NCI-H2107 treated with DMSO at 0.1 percent for 48 hours (cell line): ENCODE measurements around the gene DLGAP5.

Experiments
- DNase-seq: peaks from one replicate; lab custom pipeline; 2025; ENCODE audit not compliant: unreplicated experiment; lab: John Stamatoyannopoulos, UW

DLGAP5 gene

DNA sequence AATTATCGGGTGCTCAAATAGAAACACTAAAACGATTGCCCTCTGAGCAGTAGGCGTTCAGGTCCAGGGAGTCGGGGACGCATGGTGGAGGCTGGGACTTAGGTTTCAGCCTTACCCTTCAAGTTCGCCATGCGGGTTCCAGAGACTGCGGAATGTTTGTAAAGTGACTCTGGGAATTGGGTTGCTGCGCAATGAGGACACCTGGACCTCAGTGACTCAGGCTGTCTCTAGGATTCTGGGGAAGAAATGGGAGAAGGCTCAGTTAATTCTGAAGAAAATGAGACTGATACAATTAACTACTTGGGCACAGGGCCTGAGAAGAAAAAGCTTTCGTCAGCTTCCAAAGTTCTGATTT is 61.2 kb downstream of the DLGAP5 start:
- no peak for DNase-seq

DNA sequence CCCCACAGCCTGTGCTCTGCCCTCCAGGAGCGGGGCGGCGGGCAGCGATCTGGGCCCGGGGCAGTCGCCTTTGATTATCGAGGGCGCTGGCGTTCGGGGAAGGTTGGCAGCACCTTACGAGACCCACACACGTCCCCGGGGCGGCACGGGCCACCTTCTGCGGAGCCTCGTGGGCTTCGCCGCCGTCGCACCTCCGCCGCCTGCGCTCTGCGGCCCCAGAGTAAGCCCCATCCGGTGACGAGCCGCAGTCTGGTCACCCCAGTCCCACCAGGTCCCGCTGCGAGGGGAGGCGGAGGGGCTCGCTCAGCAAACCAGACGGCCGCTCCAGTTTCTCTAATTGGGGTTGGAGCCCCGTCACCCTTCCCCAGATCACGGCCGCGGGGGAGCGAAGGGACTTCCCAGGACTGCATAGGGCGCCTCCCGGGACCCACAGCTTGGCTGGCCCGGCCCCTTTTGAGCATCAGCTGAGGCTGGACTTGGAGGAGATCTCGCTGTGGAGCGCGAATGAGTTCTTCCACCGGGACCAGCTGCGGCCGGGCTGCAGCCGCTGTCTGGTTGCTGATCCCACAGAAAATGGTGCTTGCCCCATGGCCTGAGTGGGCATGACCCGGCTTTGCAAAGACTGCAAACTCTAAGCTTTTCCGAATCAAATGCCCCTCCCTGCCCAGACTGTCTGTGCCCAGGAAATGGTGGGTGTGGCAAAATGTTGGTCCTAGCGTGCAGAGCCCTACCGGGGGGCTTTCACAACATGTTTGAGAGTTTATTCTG is 61.8 kb downstream of the DLGAP5 start:
- DNase-seq, result no peak

DNA sequence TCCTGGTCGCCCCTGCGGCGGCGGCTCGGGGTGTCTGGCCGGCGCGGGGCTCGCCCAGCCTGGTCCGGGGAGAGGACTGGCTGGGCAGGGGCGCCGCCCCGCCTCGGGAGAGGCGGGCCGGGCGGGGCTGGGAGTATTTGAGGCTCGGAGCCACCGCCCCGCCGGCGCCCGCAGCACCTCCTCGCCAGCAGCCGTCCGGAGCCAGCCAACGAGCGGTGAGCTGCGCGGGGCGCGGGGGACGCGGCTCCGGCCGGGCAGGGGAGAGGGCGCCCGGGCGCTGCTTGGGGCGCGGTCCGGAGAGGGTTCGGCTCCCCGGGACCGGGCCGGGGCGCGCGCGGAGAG is 62.3 kb downstream of the DLGAP5 start, which contains the start of gene LGALS3:
Gene LGALS3, plus strand, starts transcription at position 167 of the 342 bp plus-strand sequence. CDS start 8,122 bp downstream, outside the sequence.
- DNase-seq, result no peak

DNA sequence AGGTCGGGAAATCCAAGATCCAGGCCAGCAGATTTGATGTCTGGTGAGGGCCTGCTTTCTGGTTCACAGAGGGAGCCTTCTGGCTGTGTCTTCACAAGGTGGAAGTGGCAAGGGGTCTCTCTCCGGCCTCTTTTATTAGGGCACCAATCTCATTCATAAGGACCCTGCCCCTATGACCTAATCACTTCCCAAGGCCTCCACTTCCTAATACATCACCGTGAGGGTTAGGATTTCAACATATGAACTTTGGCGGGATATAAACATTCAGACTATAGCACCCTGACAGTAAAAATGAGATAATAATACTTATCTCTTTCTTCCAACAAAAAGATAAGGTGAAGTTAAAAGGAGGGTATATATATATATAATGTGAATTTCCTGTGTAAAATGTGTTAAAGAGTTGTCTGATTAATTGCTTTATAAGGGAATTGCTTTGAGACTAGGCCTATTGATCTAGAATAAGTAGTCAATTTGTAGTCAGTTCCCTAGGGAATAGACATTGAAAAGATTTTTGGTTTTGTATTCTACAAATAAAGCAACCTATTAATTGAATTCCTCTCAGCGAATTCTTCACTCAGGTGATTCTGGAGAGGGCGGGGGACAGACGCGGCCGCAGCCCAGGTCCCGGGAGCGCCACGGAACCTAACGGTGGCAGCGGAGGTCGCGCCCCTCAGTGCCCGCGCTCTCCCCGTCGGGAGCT is 62.8 kb downstream of the DLGAP5 start:
- DNase-seq, result no peak

DNA sequence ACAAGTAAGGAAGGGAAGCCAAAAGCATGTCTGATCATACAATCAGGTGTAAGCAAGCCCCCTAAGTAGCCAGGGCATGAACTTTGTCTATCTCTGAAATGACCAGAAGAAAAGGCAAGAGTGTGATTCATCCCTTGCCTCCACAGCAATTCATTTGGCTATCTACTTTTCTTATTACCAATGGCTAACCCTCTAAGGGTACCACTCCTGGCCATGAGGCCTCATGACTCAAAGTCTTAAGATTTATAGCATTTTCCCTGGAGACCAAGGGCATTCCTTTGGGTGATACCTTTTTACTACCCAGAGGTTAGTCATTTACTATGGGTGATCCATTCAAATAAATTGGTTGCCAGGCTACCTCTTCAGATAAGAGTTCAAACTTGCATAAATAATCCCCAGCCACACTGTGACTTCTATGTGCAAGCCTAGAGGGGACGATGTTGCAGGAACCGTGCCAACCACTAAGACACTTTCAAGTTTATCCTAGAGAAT is 63.9 kb downstream of the DLGAP5 start:
- no peak for DNase-seq

DNA sequence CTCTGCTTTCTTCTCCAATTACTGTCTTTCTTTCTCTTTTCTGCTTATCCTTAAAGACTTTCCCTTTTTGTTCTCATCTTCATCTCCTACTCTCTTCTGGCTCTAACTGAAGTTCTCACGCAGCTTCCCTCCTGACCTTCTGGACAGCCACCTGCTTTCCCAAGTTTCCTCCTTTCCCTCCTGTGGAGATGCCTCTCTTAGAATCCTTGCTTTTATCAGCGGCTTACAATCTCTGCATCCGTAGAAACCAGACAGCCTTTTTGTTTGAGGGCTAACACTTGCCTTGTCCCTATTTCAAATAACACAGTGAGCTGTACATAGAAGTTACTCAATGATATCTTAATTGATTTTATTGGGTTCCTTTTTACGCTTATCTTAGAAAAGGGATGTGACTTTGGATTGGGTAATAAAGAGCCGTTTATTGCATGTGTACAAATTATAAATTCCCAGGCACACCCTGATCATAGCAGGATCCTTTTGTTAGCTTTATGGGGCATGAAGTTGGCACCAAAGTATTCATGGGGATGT is 64.4 kb downstream of the DLGAP5 start:
- DNase-seq, result no peak

DNA sequence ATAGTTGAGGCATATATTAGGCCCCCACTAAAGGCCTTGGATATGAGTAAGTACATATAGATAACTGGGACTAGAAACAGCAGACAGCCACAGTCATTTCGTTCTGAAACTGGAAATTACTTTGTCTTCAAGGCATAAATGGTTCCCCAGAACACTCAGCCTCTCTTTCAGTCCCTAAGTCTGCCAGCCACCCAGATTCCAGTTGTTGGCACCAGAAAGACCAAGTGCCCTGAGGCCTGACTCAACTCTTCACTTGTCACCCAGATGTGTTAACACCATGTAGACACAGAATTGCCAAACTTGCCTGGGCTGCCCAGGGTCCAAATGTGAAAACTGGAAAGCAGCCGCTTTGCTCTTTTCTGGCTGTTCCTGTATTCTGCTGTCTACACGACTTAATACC is 65.4 kb downstream of the DLGAP5 start:
- DNase-seq, result no peak

DNA sequence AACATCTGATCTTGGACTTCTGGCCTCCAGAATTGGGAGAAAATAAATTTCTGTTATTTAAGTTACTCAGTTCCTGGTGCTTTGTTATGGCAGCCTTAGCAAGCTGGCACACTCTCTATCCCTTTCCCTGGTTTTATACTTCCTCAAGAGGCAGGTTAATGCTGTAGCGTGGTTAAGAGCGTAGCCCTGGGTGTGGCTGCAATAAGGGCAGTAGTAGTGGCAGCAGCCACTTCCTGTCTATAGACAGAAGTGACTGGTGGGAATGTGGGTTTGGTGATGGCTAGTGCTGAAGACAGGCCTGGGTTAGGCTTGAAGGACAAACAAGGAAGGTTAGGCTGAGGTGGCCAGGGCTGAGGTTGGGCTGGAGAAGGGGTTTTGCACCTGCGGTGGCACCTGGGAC is 66.0 kb downstream of the DLGAP5 start:
- no peak for DNase-seq

DNA sequence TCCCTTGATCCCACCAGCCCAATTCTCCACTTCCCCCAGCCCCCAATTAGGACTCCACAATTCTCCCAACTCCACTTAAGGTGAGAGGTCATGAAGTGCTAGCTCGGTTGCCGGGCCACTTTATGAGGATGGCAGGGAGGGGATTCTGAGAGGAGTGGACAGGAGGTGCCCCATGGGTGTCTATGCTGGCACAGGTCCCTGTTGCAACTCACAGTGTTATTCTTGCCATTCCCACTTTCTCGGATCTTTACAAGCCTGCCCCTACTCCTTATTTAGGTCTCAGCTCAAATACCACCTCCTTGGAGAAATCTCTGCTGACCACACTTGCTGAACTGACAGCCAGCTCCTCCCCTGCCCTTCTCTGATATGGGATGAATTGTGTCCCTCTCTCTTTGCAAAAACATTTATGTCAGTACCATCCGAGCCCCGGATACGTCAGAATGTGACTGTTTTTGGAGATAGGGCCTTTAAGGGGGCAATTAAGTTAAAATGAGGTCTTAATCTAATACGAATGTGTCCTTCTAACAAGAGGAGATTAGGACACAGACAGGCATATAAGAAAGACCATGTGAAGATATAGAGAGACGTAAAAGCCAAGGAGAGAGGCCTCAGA is 66.5 kb downstream of the DLGAP5 start:
- DNase-seq, result no peak

DNA sequence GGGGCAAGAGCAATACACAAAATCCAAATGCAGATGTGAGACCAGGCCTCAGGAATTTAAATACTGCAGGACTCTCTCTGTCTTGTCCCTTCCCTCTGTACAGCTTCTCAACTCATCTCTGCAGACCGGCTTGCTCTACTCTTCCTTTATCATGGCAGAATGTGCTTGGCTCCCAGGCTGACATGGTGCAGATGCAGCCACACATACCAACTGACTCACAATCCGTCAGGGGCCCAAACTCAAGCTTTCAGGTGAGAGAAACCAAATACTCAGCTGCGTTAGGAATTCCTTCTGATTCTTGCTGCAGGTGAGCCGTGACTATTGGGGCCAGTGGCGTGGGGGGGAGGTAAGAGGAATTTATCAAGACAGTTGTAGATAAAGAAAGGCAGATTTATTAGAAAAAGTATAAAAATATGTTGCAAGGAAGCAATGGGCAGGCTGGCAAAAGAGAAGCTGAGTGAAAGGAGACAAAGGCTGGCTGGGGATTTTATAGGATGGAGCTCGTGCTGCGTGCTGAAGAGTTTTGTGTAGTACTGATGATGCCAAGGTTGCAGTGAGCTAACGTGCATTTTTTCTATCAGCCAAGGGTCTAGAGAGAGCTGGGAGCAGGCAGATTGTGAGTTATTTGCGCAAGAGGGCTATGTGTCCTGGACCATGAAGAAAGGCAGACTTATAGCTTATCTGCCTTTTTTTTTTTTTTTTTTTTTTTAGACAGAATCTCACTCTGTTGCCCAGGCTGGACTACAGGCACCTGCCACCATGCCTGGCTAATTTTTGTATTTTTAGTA is 67.3 kb downstream of the DLGAP5 start:
- DNase-seq, result no peak

DNA sequence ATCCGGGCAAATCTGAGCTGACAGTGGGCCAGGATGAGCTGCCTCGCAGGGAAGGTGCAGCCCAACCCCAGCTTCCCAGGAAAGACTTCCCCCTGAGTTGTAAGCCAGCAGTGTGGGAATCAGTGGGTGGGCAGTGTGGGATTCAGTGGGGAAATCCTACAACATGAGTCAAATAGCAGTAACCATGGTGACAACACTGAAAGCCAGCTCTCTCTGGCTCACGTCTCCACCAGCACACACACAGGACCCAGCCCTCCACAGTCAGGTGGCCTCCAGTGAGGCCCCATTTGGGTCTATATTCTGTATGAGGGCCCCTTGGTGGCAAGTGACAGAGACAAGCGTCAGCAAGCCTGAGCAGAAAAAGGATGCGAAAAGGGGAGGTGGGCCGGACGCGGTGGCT is 68.3 kb downstream of the DLGAP5 start:
- DNase-seq, result no peak

DNA sequence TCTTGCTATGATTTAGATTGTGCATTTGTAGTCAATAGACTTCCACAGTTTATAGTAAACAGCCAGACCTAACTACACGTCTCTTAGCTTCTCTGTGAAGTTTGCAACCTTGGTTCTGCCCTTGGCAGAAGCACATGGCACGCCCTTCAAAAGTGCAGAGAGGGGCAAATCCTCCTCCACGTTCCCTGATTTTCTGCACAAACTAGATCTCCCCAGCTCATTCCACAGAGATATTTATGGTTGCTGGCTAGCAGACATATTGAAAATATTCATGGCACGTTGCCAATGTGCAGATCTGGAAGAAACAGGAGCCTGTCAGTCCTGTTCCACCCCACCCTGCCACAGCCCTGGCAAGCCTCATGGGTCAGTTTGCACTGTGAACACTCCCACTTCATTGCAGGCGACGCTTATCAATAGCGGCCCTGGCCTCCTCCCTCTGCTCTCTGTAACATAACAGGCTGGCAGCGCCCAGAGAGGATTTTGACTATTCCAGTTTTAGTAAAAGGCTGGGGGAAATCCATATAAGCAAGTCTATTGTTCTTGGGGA is 68.9 kb downstream of the DLGAP5 start:
- DNase-seq, result no peak

DNA sequence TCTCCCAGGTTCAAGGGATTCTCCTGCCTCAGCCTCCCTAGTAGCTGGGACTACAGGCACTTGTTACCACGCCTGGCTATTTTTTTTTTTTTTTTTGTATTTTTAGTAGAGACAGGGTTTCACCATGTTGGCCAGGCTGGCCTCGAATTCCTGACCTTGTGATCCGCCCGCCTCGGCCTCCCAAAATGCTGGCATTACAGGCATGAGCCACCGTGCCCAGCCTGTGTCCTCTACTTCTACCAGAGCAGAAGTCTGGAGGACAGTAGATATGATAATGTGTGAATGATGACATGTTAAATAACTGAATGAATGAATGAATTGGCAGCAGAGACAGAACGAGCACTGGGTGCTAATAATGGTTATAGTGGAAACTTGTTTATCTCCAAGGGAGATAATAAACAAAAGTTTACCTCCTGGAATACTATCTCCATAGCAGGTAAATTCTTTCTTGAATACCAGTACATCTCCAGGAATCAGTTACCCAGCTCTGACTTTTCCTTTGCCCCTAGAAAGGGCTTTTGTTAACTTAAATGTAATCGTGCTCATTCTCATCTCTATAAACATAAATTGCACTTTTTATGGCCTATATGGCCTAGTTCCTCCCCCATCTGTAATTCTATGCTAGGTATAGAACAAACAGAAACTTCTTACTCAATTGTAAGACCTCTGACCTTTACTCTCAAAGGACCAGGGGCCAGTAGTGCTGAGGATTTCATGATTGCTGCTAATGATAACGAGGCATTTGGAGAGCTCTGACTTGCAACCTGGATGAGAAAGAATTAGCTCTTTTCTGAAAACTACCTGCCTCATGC is 69.6 kb downstream of the DLGAP5 start:
- DNase-seq, result no peak

DNA sequence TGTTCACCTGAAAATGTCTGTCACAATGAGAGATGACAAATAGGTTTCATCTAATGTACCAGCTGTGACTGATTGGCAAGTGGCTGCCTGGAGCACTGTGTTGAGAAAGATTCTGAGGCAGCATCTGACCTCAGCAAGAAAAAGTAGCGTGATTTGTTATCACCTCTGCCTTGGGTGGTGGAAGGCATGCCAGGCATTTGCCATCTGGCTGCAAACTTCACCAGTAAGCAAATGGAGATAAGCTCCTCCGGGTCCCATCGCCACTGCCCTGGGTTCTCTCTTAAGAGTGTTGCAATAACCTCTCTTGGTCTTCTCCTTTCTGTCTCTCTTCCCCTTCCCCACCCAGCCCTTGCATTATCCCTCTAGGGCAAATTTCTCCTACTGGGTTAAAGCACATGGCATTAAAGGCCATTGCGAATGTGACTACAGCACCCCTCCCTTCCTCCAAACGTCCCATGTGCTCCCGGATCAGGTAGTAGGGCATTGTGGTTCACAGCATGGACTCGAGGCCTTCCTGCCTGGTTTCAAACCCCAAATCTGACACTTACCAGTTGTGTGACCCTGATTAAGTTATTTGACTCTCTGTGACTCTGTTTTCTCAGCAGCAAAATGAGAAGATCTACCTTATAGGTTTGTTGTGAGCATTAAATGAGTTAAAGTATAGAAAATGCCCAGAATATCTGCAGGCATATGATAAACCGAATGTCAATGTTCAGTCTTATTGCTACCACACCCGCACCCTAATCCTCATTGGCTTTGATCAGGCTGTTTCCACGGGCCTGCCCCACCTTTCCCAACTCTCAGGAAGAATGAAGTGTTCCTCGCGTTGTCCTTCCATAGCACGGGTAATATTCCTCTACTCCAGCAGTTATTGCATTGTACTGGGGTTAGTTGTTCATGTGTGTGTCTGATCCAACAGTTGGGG is 70.6 kb downstream of the DLGAP5 start:
- no peak for DNase-seq

DNA sequence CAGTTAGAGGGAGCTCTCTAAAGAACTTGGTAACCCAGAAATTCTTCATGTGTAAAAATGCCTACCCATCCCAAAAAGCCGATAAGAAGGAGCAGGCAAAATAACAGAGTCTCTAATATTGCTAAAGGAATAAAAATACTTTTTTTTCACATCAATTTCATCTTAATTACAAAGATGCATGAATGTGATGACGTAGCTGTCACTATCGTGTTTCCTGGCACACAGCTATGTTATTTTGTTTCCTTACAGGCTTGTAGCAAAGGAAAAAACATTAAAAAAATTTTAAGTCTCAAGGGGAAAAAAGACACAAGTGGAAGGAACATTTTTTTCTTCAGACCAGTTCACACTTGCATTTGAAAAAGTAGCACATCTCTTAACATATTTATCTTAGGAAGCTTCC is 72.6 kb downstream of the DLGAP5 start:
- no peak for DNase-seq

DNA sequence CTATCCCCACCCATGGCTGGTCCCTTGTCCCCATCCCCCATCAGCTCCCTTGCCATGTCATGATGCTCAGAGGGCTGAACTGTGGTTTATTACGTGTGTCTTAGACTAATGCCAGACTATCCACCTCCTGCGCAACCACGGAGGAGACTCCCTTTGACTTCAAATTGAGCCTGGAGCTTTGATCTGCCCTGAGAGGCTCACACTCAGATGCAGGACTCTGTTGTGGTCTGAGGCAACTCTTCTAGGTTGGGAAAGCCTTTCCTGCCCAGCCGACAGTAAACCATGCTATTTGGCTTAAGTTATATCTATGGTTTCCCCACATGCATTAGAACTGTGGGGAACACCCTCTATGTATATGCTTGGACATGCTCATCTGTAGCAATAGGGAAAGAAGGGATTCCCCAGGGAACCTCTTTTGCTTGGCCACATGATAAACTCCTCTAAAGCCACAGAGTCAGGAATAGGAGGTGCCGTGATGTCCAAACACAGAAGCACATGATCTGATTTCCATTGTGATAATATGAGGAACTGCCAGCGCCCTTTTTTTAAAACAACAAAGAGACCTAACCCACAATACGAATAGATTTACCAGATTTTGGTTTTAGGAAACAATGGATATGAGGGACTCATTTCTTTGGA is 73.5 kb downstream of the DLGAP5 start:
- DNase-seq, result peak; percentile 13

DNA sequence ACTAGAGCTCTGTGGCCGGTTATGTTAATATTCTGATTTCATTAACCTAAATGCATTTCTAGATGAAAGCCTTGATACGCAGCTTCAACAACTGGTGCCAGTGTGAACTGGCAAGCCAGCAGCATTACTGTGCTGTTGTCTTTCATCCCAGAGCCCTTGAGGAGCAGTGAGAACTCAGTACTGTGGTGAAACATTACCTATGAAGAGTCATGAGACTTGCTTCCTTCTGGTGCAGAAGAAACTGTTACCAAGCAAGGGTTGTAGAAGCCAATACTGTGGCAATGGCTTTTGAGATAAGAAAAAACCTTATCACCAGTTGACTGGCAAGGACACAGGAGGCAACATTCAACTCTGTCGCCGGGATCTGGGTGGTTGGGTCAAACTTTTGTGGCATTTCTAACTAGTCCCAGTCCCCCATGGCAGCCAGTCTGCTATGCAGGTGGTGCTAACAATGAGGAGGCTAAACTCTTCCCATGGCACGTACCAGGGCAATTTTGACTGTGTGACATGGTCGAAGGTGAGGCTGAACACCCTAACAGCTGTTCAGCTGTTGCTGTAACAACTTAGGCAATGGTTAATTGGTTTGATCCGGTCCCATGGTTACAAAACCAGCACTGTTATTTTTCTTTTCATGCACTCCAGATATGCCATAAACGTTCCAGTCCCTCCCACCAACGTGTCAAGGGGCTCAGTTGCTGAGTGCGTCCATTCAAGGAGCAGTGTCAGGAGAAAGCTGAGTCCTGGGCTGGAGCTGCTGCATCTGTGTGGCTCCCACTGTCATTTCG is 74.9 kb downstream of the DLGAP5 start:
- DNase-seq, result no peak

DNA sequence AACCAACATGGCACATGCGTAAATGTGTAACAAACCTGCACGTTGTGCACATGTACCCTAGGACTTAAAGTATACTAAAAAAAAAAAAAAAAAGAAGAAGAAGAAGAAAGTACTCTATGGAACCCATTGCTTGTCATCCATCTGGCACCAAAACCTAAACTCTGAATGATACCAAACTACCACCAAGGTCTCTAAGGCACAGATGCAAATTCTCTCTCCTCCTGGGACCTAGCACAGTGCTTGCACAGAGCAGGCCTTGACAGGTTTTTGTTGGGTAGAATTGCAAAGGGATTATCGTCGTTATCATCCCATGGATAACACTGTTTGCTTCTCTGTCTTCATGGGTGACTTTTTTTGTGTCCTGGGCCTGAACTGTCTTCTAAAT is 75.5 kb downstream of the DLGAP5 start:
- no peak for DNase-seq
